B cell (primary cell): ENCODE data around the gene KYNU. TPM values are rescaled to one million over a fixed set of nuclear protein-coding genes. Genes with fewer than 3 reads are reported as not detected.
"Not testable (repeated sequence)": the region's sequence is repeated elsewhere in the genome, so short reads cannot be mapped to it uniquely, and the experiment has no call there.

ENCODE experiments used
- ATAC-seq: fragments of 200-7000 bp; cut with Tn5 transposase; one replicate; pipeline ENCODE4 v1.10.0; 2021; ENCODE audit warnings: low read depth, mild to moderate bottlenecking, moderate number of reproducible peaks, moderate library complexity
- CTCF ChIA-PET: fragments of 350-600 bp; sonication (Branson Sonifier 250); formaldehyde crosslinking; loops from one replicate; lab custom pipeline; 2021; ENCODE audit warnings: antibody characterized with exemption, inconsistent platforms; lab: Charles Lee
- POLR2A ChIA-PET: fragments of 350-600 bp; sonication (Branson Sonifier 250); formaldehyde crosslinking; loops from one replicate; lab custom pipeline; 2021; ENCODE audit warnings: antibody characterized with exemption; lab: Charles Lee
- DNase-seq: peaks from one replicate; pipeline ENCODE4 v3.0.0; 2013
- H2AFZ ChIP-seq: 2 replicates; pipeline ENCODE4 v1.6.1; 2012; ENCODE audit warnings: mild to moderate bottlenecking, low read depth, low read length; ENCODE audit not compliant: insufficient read depth, poor library complexity, severe bottlenecking
- H3K27ac ChIP-seq, 2 donors: 1 replicate in 1 of 2; 2 replicates in 1 of 2; pipeline ENCODE4 v1.5.1; 2012 to 2013; ENCODE audit warnings: low read length in 2 of 2, mild to moderate bottlenecking in 2 of 2, moderate library complexity in 1 of 2
- H3K27me3 ChIP-seq, 4 experiments: fragments of 200-600 bp in 1 of 4; sonication (generic) in 1 of 4; replicated peaks in 1 of 4; 1 replicate in 2 of 4; 2 replicates in 2 of 4; pipeline versions ENCODE4 v1.6.1 to v1.7.0; 2013 to 2016; ENCODE audit warnings: low read length in 3 of 4, mild to moderate bottlenecking in 2 of 4, mixed read lengths in 1 of 4, moderate library complexity in 1 of 4; ENCODE audit not compliant: insufficient read depth in 4 of 4, control insufficient read depth in 3 of 4; ENCODE audit errors: control extremely low read depth in 1 of 4
- H3K36me3 ChIP-seq, 2 experiments: replicated peaks in 1 of 2; 1 replicate in 1 of 2; 2 replicates in 1 of 2; pipeline versions ENCODE4 v1.6.1 to v1.7.1; 2013; ENCODE audit warnings: low read length in 1 of 2; ENCODE audit not compliant: insufficient read depth in 2 of 2, control insufficient read depth in 1 of 2; ENCODE audit errors: control extremely low read depth in 1 of 2, extremely low read depth in 1 of 2
- H3K4me1 ChIP-seq, 2 donors: fragments of 200-600 bp in 1 of 2; sonication (generic) in 1 of 2; 1 replicate in 1 of 2; 2 replicates in 1 of 2; pipeline versions ENCODE4 v1.5.1 to v1.6.1; 2013 to 2017; ENCODE audit warnings: low read length in 2 of 2; ENCODE audit not compliant: control insufficient read depth in 2 of 2, insufficient read depth in 2 of 2
- H3K4me2 ChIP-seq: replicated peaks from 2 replicates; pipeline ENCODE3; 2012; ENCODE audit warnings: mild to moderate bottlenecking, low read depth, low read length; ENCODE audit not compliant: poor library complexity, severe bottlenecking
- H3K4me3 ChIP-seq, 5 experiments: fragments of 200-600 bp in 1 of 5; sonication (generic) in 1 of 5; 1 replicate in 3 of 5; 2 replicates in 2 of 5; pipeline versions ENCODE4 v1.5.1 to v1.7.0; 2011 to 2016; ENCODE audit warnings: low read length in 4 of 5, mild to moderate bottlenecking in 4 of 5, low read depth in 2 of 5, control low read depth in 1 of 5, moderate library complexity in 1 of 5; ENCODE audit not compliant: insufficient read depth in 1 of 5; ENCODE audit errors: control extremely low read depth in 1 of 5, extremely low read depth in 1 of 5
- H3K79me2 ChIP-seq: fragments of 200-600 bp; sonication (generic); one replicate; pipeline ENCODE4 v1.6.0; 2016; ENCODE audit warnings: low read length; ENCODE audit not compliant: control insufficient read depth, insufficient read depth
- H3K9ac ChIP-seq: fragments of 200-600 bp; sonication (generic); 2 replicates; pipeline ENCODE4 v1.6.1; 2017; ENCODE audit warnings: mild to moderate bottlenecking, low read length, moderate library complexity
- H3K9me3 ChIP-seq, 3 donors: one replicate each; pipeline versions ENCODE4 v1.6.1 to v1.7.1; 2013; ENCODE audit warnings: low read length in 2 of 3; ENCODE audit not compliant: control insufficient read depth in 2 of 3, insufficient read depth in 1 of 3; ENCODE audit errors: control extremely low read depth in 1 of 3
- H4K20me1 ChIP-seq: 2 replicates; pipeline ENCODE4 v1.6.0; 2012; ENCODE audit warnings: mild to moderate bottlenecking, low read length; ENCODE audit not compliant: insufficient read depth, control insufficient read depth, poor library complexity, severe bottlenecking
- H3K27ac Mint-ChIP-seq: one replicate; pipeline ENCODE4 v1.8.0; 2021; ENCODE audit warnings: mixed read lengths
- H3K27me3 Mint-ChIP-seq: one replicate; pipeline ENCODE4 v1.8.0; 2021; ENCODE audit warnings: mixed read lengths
- H3K4me1 Mint-ChIP-seq: one replicate; pipeline ENCODE4 v1.8.0; 2021; ENCODE audit warnings: mixed read lengths
- H3K4me3 Mint-ChIP-seq: one replicate; pipeline ENCODE4 v1.8.0; 2021; ENCODE audit warnings: mixed read lengths
- H3K9me3 Mint-ChIP-seq: one replicate; pipeline ENCODE4 v1.8.0; 2022; ENCODE audit warnings: mixed read lengths; ENCODE audit not compliant: insufficient read depth
- EZH2 ChIP-seq: IDR thresholded peaks from 2 replicates; pipeline ENCODE4 v1.6.1; 2012; ENCODE audit warnings: borderline replicate concordance, low read depth, mild to moderate bottlenecking, moderate library complexity, low read length; ENCODE audit not compliant: insufficient read depth, poor library complexity, severe bottlenecking
- WGBS: methylation state at CpG from one replicate; pipeline ENCODE4 v1.1.5; 2013; ENCODE audit warnings: missing lambda C conversion rate; ENCODE audit not compliant: insufficient coverage; 5-methylcytosine and 5-hydroxymethylcytosine counted together
- intact Hi-C: fragments of 100-400 bp; cut with micrococcal nuclease; formaldehyde crosslinking; loops from one replicate; pipeline ENCODE4 v1.10.0; 2022
- polyA plus RNA-seq: library from polyadenylated mRNA; depleted of rRNA; stranded (reverse); fragments of >200 nt; gene quantifications from 2 replicates; pipeline ENCODE4 v1.2.3, GENCODE V29; 2012
- total RNA-seq, 2 donors: library from RNA; stranded (reverse); fragments of 120-200 nt in 1 of 2; gene quantifications; 1 replicate in 1 of 2; 2 replicates in 1 of 2; pipeline versions ENCODE4 v1.2.3 to v1.2.4, GENCODE V29; 2013 to 2022
- TF ChIP-seq, protein P1 (sequence below): fragments of 200-600 bp; IDR thresholded peaks from one replicate; pipeline ENCODE4 v1.8.0; 2022; ENCODE audit warnings: antibody characterized with exemption, mild to moderate bottlenecking

KYNU gene
- total and polyA plus RNA-seq, 2 donors (not counting 1 experiment from before 2014, with no cell fraction given), result 14.5 to 46.2 TPM

DNA sequence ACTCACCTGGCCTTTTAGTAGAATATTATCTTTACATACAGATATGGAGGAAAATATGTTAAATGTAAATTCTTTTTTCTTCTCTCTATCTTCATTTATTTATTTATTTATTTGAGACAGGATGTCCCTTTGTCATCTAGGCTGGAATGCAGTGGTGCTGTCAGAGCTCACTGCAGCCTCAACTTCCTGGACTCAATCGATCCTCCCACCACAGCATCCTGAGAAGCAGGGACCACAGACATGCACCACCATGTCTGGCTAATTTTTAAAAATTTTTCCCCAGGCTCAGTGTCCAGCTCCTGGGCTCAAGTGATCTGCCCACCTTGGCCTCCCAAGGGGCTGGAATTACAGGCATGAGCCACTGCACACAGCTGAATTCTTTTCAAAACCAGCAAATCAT is 20.3 kb downstream of the KYNU start:
- ChIA-PET POLR2A (no interaction called here), CTCF (interaction anchor here (1.0 to 1.6 kb wide), 2 partner anchors 17 to 18 kb away, joined by 3 to 5 read pairs; no protein-coding TSS in a partner anchor)
- Histone ChIP-seq H3K4me2 (no peak overlapping the region), H4K20me1 (peaks cover 48% of the 10 kb centered on the region), H3K27ac (no peak overlapping the region), H3K4me1 (peaks cover 0 to 4% of the 10 kb centered on the region in 2 donors), H3K36me3 (peaks cover 0 to 36% of the 10 kb centered on the region in 2 experiments), H3K9ac (no peak overlapping the region), H3K9me3 (no peaks in the 10 kb centered on the region), H3K4me3 (no peak overlapping the region), H3K27me3 (no peaks in the 10 kb centered on the region), H3K79me2 (peaks cover 95% of the 10 kb centered on the region), H2AFZ (no peak overlapping the region)
- DNase-seq, result no peak
- Mint-ChIP-seq H3K4me3 (no peak overlapping the region), H3K9me3 (no peaks in the 10 kb centered on the region), H3K4me1 (peaks cover 45% of the 10 kb centered on the region), H3K27me3 (no peaks in the 10 kb centered on the region), H3K27ac (no peak overlapping the region)
- TF ChIP-seq, protein P1, sequence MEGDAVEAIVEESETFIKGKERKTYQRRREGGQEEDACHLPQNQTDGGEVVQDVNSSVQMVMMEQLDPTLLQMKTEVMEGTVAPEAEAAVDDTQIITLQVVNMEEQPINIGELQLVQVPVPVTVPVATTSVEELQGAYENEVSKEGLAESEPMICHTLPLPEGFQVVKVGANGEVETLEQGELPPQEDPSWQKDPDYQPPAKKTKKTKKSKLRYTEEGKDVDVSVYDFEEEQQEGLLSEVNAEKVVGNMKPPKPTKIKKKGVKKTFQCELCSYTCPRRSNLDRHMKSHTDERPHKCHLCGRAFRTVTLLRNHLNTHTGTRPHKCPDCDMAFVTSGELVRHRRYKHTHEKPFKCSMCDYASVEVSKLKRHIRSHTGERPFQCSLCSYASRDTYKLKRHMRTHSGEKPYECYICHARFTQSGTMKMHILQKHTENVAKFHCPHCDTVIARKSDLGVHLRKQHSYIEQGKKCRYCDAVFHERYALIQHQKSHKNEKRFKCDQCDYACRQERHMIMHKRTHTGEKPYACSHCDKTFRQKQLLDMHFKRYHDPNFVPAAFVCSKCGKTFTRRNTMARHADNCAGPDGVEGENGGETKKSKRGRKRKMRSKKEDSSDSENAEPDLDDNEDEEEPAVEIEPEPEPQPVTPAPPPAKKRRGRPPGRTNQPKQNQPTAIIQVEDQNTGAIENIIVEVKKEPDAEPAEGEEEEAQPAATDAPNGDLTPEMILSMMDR, result no peak
- TF ChIP-seq EZH2, result no peak
- WGBS, result 20% methylated on average over 1 of the region's 1 CpG
- ATAC-seq, result no peak
- intact Hi-C loops, result no loop called here

DNA sequence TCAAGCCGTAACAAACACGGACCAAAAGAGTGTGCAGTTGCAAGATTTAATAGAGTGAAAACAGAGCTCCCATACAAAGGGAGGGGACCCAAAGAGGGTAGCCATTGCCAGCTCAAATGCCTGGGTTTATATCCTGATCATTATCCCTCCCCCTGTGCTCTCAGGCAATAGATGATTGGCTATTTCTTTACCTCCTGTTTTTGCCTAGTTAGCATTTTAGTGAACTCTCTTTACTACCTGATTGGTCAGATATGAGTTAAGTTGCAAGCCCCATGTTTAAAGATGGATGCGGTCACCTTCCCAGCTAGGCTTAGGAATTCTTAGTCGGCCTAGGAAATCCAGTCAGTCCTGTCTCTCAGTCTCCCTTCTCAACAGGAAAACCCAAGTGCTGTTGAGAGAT is 22.9 kb downstream of the KYNU start:
- H3K9me3 Mint-ChIP-seq, ATAC-seq, DNase-seq, H2AFZ ChIP-seq, intact Hi-C loops, H3K4me3 Mint-ChIP-seq, H3K27me3 ChIP-seq, H3K27ac Mint-ChIP-seq, H3K4me1 ChIP-seq, H3K9ac ChIP-seq, H3K9me3 ChIP-seq, CTCF ChIA-PET, H3K27ac ChIP-seq, H3K27me3 Mint-ChIP-seq, H3K4me3 ChIP-seq, H3K4me2 ChIP-seq: not testable (repeated sequence)
- peaks cover 46% of the 10 kb centered on the region for H4K20me1 ChIP-seq
- POLR2A ChIA-PET, result interaction anchor here (0.6 kb wide), 1 partner anchor 33 kb away, joined by 4 read pairs; no protein-coding TSS in a partner anchor
- H3K79me2 ChIP-seq, result peaks cover 95% of the 10 kb centered on the region
- WGBS, result no CpG with 5 or more reads among the region's 4 CpGs
- H3K4me1 Mint-ChIP-seq, result peaks cover 41% of the 10 kb centered on the region
- peaks cover 0 to 29% of the 10 kb centered on the region in 2 experiments for H3K36me3 ChIP-seq
